Measurements from ENCODE around the gene SHB.

Gene SHB

DNA sequence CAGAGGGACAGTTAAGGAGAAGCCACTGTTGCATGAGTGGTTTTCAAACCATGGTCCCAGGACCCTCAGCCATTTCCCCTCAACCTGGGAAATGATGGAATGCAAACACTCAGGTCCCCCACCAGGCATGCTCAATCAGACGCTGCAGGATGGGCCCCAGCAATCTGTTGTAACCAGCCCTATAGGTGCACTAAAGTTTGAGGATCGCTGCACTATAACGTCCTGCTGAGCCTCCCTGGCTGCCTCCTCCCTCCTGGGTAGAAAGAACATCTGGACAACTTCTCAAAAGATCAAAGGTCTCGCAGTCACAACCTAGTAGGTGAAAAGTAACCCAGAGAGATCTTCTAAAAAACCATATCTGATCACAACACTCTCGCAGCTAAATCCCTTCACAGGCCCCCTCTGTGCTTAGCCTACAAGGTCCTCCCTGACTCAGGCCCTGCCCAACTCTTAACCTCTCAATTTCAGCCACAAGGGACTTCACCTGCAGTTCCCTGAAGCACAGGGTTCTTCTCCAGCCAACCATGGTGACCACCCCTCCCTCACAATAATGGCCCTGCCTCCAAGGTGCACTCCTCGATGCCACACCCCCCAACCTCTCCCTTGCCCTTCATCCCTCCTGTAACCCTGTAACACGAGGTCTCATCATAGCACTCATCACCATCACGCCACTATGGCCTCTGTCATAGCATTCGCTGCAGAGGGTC is 3.5 kb downstream of the SHB start:
- in situ Hi-C loops (cut with MboI; ENCODE audit: low sequenced_read_pairs) = no loop called here

DNA sequence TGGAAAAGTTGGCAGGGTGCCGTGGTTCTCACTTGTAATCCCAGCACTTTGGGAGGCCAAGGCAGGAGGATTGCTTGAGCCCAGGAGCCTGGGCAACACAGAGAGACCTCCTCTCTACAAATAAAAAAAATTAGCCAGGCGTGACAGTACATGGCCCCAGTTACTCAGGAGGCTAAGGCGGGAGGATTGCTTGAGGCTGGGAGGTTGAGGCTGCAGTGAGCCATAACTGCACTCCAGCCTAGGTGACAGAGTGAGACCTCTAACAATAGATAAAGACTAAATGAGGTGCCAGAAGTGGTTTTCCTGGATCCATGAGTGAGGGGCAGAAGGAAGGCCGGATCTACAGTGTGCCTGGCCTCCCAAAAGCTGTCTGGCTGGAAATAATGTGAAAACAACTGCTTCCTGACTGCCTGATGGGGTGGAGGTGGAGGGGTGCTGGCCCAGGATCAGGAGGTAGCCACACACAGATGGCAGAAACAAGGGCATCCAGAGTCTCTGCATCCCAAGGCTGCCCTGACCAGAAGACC is 4.1 kb downstream of the SHB start:
- in situ Hi-C loops (cut with MboI; ENCODE audit: low sequenced_read_pairs) = no loop called here

DNA sequence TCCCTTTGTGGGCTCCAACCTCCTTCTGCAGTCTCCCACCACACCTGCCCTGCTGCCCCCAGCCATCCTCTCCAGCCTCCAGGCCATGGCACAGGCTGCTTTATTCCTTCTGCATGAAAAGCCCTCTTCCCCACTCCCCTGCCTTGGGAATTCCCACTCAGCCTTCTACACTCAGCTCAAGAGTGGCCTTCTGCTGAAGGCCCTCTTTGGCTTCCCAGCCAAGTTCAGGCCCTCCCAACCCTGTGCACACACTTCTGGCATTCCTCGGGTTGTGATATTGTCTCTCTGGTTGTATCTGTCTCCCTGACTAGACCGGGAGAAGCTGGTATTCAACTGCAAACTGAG is 5.7 kb downstream of the SHB start:
- in situ Hi-C loops (cut with MboI; ENCODE audit: low sequenced_read_pairs) = no loop called here

DNA sequence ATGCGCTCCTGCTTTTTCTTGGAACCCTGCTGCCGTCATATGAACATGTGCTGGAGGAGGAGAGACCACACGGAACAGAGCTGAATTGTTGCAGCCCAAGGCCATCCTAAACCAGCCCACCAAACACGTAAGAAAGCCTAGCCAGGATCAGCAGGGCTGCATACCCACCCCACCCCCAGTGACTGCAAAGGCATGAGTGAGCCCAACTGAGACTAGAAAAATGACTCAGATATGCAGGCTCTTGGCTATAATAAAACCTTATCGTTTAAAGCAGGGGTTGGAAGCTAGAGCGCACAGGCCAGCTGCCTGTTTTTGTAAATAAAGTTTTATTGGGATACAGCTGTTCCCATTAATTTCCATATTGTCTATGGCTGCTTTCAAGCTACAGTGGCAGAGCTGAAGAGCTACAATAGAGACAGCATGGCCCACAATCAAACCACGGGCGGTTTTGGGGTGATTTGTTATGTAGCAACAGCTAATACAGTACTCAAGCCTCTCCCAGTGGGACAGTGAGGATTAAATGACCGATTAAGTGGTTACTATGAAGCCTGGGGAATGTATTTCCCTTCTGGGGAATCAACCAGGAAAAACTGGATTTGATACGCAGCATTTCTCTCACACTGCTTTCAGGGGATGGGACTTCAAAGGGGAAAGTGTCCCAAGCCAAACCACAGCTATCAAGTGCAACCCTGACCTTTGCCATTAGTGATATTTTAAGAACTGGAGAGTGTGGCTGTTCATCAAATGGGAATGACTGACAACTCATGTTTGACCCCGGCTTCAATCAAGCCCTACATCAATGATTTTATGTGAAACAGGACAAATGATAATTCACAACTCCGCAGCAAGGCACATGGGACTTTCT is 6.3 kb downstream of the SHB start:
- in situ Hi-C loops (cut with MboI; ENCODE audit: low sequenced_read_pairs) = no loop called here

DNA sequence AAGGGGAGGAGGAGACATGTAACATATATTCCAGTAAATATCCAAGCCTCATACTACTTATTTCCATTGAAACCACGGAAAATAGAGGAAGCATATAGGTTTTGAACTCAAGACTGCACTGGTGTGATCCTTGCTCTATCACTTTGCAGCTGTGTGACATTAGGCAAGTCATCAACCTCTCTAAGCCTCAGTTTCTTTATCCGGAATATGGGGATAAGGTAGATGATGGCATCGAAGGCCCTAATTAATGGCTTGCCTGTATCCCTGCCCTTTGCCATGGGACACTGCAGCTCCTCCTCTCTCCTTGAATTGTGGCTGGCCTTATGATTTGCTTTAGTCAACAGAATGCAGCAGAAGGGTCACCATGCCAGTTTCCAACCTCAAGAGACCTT is 6.9 kb downstream of the SHB start:
- in situ Hi-C loops (cut with MboI; ENCODE audit: low sequenced_read_pairs) = no loop called here

DNA sequence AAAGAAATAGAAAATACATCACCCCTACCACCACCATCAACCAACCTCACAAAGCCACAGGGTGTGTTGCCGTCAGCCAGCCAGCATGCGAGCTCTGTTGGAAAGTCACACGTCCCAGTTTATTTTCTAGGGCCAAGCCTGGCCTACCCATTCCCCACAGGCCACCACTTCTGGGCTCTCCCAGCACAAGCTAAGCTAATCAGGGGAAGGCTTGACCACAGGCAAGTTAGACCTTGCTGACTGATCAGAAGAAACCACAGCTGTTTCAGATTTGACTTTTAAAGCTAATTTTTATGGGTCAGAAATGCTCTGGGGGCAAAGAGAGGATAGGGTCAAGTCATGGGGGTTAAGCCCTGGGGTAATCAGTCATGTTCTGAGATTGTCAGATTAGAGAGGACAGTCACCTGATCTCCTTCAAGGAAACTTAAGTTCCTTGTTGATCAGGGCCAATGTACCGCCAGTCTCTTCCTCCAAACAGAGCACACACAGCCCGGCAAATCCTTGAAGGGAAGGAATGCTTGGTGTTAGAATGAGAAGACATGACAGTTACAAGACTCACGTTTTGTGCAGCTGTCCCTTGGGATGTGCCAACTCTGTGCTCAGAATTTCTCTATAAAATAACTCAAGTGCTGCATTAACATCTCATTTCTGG is 7.6 kb downstream of the SHB start:
- in situ Hi-C loops (cut with MboI; ENCODE audit: low sequenced_read_pairs) = no loop called here

DNA sequence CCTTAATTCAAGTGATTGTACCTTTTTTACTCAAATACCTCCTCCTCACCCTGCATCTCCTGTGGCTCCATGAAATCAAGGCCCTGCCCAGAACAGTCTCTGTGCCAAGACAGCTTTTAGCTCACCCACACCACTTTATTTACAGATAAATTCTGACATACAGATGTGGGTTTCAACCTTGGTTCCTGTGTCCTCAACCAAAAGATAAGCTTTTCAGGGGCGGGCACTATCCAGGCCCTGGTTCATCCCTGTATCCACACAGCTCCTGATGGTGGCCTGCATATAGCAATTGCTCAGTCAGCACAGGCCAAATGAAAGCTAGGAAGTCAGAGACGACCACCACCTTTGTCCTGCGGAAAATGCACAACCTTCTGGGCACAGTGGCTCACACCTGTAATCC is 8.3 kb downstream of the SHB start:
- in situ Hi-C loops (cut with MboI; ENCODE audit: low sequenced_read_pairs) = no loop called here

DNA sequence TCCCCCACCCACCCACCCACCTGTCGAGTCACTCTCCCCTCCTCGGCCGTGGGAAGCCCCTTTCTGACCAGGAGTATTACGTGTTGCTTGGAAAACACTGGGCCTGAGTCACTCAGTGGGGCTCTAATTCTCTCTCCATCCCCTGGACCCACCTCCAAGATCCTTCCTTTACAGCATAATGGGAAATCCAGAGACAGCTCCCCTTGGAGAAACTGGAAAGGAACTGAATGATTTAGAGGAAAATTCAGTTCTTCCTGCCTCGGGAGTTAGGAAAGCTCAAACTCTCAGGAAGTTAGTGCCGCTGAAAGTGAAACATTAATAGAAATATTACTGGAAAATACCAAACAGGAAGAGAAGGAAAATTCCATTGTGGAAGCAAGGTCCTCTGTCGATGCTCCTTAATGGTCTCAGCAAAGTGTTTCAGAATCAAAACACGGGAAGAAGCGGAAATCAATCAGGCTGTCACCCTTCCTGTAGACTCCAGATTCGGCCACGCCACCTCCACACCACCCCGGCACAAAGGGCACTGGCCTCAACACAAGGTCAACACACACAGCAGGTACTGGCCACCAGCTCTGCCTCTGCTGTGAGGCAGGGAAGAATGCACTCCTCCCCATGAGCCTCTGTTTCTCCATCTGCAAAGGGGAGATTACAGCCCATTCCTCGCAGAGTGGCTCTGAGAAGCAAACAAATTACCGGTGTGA is 9.6 kb downstream of the SHB start:
- in situ Hi-C loops (cut with MboI; ENCODE audit: low sequenced_read_pairs) = no loop called here

DNA sequence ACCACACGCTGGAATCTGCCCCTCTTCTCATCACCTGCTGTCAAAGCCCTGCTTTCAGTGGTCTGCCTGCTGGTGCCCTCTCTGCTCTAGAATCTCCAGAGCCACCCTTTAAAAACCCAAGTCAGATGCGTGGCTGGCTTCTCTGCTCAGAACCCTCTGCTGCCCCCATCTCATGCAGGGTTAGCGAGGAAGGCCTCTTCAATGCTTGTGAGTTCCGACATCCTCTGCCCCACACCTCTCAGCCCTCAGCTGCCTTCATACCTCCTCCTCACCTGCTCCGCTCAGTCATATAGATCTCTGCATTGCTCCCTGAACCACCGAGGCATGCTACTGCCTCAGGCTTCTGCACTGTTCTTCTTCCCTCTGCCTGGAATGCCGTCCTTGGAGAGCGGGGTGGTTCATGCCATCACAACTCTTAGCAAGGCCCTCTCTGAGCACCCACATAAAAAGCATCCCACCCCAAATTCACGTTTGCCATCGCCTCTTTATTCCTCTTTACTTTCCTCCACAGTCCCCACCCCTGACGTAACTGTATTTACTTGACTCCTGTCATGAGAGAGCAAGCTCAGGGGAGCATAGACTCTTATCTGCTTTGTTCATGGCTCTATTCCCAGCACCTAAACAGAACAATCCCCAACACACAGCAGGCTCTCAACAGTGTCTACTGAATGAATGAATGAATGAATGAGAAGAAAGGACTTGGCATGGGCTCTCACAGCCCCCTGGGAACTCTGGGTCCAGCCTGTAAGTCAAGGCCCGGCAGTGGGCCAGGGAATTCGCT is 10.4 kb downstream of the SHB start:
- in situ Hi-C loops (cut with MboI; ENCODE audit: low sequenced_read_pairs) = no loop called here

DNA sequence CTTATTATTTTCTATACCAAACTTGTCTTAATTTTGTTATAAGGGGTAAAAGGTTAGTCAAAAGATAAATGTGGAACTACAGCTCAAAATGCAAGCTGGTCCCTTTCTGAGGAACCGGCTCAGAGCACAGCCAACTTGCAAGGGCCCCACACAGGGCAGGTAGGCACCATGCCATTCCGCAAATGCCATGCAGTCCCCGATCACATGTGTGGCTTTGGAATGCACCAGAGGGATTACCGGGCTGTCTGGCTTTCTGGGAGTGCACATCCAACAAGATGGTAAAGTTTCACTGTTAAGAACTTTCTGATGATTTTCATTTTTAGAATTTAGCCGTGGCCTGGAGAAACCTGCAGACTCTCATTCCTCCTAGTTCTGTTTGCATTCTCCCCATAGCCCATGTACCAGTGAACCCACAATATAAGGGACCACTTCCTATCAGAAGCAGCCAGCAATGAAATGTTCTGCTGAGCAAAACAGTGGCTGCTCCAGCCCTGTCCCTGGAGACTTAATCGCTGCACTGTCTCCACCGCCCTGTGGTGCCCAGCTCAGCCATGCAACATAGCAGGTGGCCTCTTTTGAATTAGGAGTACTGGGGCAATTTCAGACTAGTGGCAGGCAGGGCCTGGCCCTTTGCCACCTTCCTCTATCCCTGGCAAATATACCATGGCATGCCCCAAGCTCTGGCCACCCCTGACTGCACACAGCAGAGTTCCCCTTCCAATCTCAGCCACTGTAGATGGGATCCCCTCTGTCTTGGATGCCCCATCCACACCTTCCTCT is 11.4 kb downstream of the SHB start:
- in situ Hi-C loops (cut with MboI; ENCODE audit: low sequenced_read_pairs) = no loop called here

DNA sequence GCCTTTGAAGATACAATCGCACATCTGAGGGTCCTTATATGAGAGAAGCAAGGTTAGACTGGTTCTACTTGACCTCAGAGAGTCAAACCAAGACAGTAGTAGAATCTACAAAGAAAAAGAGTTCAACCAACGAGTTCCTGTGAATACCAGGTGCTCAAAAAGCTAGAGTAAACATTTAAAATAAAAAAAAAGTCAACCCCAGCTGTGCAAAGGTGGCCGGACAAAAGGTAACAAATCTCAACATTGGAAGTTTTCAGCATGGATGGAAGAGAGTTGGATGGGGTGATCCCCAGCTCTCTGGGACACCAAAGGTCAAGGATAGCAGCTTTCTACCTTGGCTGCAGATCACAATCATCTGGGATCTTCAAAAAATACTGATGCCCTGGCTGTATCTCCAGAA is 14.4 kb downstream of the SHB start:
- in situ Hi-C loops (cut with MboI; ENCODE audit: low sequenced_read_pairs) = no loop called here

DNA sequence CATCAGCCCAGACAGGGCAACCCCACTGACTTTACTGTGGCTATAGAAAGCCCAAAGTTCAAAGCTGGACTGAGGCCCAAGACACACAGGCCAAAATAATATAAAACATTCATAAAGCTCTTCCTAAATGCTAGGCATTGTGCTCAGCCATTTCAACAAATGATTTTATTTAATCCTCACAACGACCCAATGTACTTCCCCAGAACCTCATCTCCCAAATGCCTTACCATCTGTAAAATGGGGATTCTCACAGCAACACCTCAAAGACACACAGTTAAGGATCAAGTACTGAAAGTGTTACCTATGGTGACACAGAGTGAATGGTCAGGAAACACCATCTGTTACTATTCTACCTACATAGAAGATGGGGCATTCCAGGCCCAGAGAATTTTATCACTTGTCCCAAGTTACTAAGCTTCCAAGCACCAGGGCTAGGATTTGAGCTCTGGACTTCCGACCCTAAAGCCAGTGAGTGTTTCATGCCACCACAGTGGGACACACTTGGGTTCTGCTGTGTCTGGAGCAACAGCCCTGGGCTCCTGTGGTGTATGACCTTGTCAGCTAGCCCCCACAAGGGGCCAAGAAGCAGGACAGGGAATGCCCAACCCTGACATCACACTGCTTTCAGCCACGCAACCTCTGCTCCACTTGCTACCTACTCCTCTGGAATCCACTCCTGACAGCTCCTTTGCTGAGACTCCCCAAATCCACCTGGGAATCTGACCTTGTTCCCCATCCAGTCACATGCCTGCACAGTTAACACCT is 15.1 kb downstream of the SHB start:
- in situ Hi-C loops (cut with MboI; ENCODE audit: low sequenced_read_pairs) = no loop called here

DNA sequence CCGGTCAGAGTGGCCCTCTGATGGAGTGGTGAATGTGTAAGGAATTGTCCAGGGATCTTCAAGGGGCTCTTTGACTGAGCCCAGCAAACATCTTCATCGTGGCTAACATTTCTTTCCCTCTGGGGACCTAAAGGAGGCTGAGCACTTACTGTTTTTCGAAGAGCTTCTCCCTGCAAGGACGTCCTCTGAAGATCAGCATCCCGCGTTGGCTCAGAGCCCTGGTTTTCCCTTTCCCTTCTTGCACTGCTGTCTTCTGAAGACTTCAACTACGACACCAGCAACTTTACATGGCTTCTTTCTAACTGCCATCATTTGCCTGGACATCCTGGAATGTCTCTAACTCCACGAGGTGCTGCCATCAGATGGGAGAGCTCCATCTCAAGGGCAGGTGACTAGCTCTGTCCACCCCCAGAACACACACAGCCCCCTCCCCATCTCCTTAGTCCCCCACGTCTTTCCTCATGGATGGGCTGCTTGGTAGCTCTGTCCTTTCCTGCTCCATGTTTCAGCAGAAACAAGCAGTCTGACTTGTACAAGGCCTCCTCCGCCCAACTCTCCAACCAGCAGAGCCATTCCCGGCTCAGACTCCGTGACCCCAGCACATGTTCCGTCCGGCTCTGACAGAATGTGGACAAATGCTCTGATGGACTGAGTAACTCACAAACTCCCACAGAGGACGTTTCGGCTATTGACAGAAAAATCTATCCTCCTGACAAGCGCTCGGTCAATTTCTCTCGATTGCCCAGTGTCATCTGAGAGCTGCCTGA is 17.1 kb downstream of the SHB start:
- in situ Hi-C loops (cut with MboI; ENCODE audit: low sequenced_read_pairs) = no loop called here

DNA sequence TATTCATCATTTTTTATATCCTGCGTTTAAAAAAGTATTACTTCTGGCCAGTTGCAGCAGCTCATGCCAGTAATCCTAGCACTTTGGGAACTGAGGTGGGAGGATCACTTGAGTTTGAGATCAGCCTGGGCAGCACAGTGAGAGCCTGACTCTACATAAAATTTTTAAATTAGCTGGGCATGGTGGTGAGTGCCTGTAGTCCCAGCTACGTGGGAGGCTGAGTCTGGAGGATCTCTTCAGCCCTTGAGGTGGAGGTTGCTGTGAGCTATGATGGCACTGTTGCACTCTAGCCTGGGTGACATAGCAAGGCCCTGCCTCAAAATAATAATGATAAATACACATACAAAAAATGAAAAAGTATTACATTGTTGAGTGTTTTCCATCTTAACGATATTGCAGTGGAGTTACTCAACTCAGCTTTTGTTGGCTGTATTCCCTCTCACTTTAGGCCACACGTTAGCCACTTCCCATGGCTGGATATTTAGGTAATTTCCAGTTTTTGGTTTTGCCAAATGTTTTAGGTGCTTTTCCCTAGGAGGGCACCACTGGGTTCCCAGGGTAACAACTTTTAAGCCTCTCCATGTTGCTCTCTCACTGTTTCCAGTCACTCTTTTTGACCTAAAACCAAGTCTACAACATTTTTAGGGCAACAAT is 20.6 kb downstream of the SHB start:
- in situ Hi-C loops (cut with MboI; ENCODE audit: low sequenced_read_pairs) = no loop called here

DNA sequence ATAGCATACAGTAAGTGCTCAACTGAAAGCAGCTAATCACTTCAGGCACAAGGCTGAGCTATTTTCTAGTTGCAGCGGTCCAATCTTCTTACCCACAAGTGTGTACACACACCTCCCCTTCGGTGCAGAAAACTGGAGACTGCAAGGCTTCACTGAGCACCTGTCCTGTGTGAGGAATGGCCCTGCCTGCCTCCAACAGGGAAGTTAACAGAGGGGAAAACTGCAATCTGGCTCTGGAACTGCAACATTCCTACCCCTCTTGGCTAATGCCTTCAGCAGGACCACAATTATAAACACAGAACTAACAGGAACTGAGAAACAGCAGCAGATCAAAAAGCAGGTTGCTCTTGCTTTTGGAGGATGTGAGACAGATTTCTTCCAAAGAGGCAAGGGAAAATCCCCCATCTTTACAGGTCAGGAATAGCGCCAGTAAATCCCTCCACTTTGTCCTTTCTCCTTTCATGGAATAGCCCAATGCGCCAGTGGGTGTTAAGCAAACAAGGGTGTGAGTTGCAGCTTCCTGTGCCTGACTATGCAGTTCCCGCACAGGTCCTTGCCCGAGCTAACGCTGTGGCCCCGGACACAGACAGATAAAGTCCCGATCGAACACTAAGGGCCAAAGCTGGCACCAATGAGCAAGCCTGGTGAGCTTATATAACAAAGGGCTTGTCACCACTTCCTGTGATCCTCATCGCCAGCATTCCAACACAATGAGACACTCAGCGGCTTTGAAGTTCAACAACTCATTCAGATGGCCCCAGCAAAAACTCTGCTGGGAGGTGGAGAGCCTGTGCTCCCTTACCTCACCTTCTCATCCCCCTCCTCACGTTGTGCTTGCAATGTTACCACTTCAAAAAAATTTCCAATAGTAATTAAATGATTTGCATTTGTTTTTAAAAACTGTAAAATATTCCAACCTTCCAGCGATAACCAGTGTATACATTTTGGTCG is 21.5 kb downstream of the SHB start:
- in situ Hi-C loops (cut with MboI; ENCODE audit: low sequenced_read_pairs) = no loop called here

DNA sequence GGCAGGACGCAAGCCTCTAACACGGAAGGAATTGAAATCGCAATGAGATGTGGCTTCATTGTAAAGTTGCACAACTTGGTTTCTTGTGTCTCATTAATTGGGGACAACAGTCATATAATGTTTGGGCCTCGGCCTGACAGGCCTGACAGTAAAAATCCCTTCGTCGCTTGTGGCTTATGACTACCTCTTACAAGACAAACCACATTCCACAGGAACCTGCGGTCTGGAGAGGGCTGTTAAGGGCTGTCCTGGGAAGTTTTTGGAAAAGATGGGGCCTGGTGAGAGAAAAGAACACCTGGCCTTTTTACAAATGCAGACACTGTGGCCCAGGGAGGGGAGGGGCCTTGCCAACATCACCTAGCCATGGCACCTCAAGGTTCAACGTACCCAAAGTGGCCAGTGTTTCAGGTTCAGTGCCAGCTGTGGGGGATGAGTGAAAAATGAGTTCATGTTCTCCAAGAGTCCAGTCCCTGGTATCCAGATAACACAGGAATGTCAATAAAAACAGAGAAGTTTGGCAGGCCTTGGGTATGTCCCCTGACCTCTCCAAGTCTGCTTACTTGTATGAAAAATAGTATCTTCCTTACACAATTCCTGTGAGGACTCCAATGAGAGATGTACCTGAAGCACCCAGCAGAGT is 22.2 kb downstream of the SHB start:
- in situ Hi-C loops (cut with MboI; ENCODE audit: low sequenced_read_pairs) = no loop called here

Data from HL-60/S4 (cell line).